ENCODE results near the gene PFDN2.
A peak's percentile ranks its signal among the peaks of the same experiment; 100 is the strongest.

PFDN2 gene

GRCh38 chr1:161090617-161091016, 27.2 kb downstream of the PFDN2 start:
- in situ Hi-C loops (cut with HindIII; ENCODE audit: low pct_ligation_motif_present, low sequenced_read_pairs): no loop called here
- Histone ChIP-seq H3K27me3 (replicated peaks) (no peaks in the 10 kb centered on the region), H3K27ac (no peak overlapping the region), H3K4me3 (ENCODE audit: low read depth, low read length) (no peak overlapping the region), H3K36me3 (replicated peaks) (no peaks in the 10 kb centered on the region)
- no peak for DNase-seq
- no peak for TF ChIP-seq CTCF (IDR thresholded peaks at IDR 0.05; ENCODE audit: low read depth, low read length, missing control alignments)

- Histone ChIP-seq H3K27ac (no peak overlapping the region), H3K36me3 (replicated peaks) (no peaks in the 10 kb centered on the region), H3K27me3 (replicated peaks) (no peaks in the 10 kb centered on the region), H3K4me3 (ENCODE audit: low read depth, low read length) (no peak overlapping the region)
- DNase-seq: no peak
- in situ Hi-C loops (cut with HindIII; ENCODE audit: low pct_ligation_motif_present, low sequenced_read_pairs): no loop called here
- TF ChIP-seq CTCF (IDR thresholded peaks at IDR 0.05; ENCODE audit: low read depth, low read length, missing control alignments): no peak
Measured at GRCh38 chr1:161089938-161090337, 27.9 kb downstream of the PFDN2 start.

GRCh38 chr1:161089251-161089924, 28.4 kb downstream of the PFDN2 start, which contains the start of gene NECTIN4:
TSS of gene NECTIN4 (minus strand) at chr1:161089558. CDS start at chr1:161089296, 262 bp downstream.
- TF ChIP-seq CTCF (IDR thresholded peaks at IDR 0.05; ENCODE audit: low read depth, low read length, missing control alignments): no peak
- Histone ChIP-seq H3K27me3 (replicated peaks) (no peaks in the 10 kb centered on the region), H3K36me3 (replicated peaks) (no peaks in the 10 kb centered on the region), H3K4me3 (ENCODE audit: low read depth, low read length) (no peak within 1 kb of the TSS), H3K27ac (no peak within 1 kb of the TSS)
- DNase-seq: no peak
- in situ Hi-C loops (cut with HindIII; ENCODE audit: low pct_ligation_motif_present, low sequenced_read_pairs): no loop called here

- Histone ChIP-seq H3K4me3 (ENCODE audit: low read depth, low read length) (no peak overlapping the region), H3K27ac (no peak overlapping the region), H3K36me3 (replicated peaks) (no peaks in the 10 kb centered on the region), H3K27me3 (replicated peaks) (no peaks in the 10 kb centered on the region)
- no peak for TF ChIP-seq CTCF (IDR thresholded peaks at IDR 0.05; ENCODE audit: low read depth, low read length, missing control alignments)
- DNase-seq: peak; percentile 35
- in situ Hi-C loops (cut with HindIII; ENCODE audit: low pct_ligation_motif_present, low sequenced_read_pairs): no loop called here
Measured at GRCh38 chr1:161088587-161089110, 29.2 kb downstream of the PFDN2 start.

- Histone ChIP-seq H3K27ac (no peak overlapping the region), H3K27me3 (replicated peaks) (no peaks in the 10 kb centered on the region), H3K4me3 (ENCODE audit: low read depth, low read length) (no peak overlapping the region), H3K36me3 (replicated peaks) (no peaks in the 10 kb centered on the region)
- TF ChIP-seq CTCF (IDR thresholded peaks at IDR 0.05; ENCODE audit: low read depth, low read length, missing control alignments): no peak
- DNase-seq: no peak
- in situ Hi-C loops (cut with HindIII; ENCODE audit: low pct_ligation_motif_present, low sequenced_read_pairs): no loop called here
Measured at GRCh38 chr1:161086457-161086856, 31.4 kb downstream of the PFDN2 start.

- no peaks in the 10 kb centered on the region for H3K36me3 ChIP-seq (replicated peaks)
- no peak for TF ChIP-seq CTCF (IDR thresholded peaks at IDR 0.05; ENCODE audit: low read depth, low read length, missing control alignments)
- in situ Hi-C loops (cut with HindIII; ENCODE audit: low pct_ligation_motif_present, low sequenced_read_pairs): no loop called here
- peak; percentile 40 for DNase-seq
- H3K27ac ChIP-seq: no peak overlapping the region
- no peaks in the 10 kb centered on the region for H3K27me3 ChIP-seq (replicated peaks)
- H3K4me3 ChIP-seq (ENCODE audit: low read depth, low read length): no peak overlapping the region
Measured at GRCh38 chr1:161085165-161085564, 32.7 kb downstream of the PFDN2 start.
